GM21825 (cell line): ENCODE measurements around the gene DEPDC5.
"Not testable (repeated sequence)": the region's sequence is repeated elsewhere in the genome, so short reads cannot be mapped to it uniquely, and the experiment has no call there.

Experiments
- ATAC-seq: cut with Tn5 transposase; IDR thresholded peaks from one replicate; pipeline ENCODE4 v1.9.1; 2021; ENCODE audit warnings: mild to moderate bottlenecking, moderate library complexity; ENCODE audit not compliant: unreplicated experiment

DEPDC5 gene

GRCh38 chr22:31753634-31754501, at the start of gene DEPDC5:
TSS of gene DEPDC5 (plus strand) at chr22:31754019. CDS start at chr22:31754922, 903 bp downstream.
- peak; percentile 57 for ATAC-seq

DNA sequence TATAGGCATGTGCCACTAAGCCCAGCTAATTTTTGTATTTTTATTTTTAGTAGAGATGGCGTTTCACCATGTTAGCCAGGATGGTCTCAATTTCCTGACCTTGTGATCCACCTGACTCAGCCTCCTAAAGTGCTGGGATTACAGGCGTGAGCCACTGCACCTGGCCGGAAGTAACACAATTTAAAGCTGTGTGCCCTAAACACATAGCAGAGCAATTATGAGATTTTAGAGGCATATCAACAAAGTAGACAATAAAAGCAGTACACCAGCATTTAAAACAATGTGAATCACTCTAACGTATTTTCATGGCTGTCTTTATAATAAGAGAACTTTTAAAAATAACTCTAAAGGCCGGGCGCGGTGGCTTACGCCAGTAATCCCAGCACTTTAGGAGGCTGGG, 46.3 kb upstream of the DEPDC5 start:
- ATAC-seq, result no peak

DNA sequence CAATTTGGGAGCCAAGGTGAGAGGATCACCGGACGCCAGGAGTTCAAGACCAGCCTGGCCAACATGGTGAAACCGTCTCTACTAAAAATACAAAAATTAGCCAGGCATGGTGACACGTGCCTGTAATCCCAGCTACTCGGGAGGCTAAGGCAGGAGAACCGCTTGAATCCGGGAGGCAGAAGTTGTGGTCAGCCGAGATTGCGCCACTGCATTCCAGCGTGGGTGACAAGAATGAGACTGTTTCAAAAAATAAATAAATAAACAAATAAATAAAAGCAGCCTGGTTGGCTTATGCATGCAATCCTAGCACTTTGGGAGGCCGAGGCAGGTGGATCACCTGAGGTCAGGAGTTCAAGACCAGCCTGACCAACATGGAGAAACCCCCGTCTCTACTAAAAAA, 42.6 kb upstream of the DEPDC5 start:
- ATAC-seq, result not testable (repeated sequence)

- ATAC-seq, result no peak
Observed at GRCh38 chr22:31715147-31715778, 38.6 kb upstream of the DEPDC5 start.

- ATAC-seq, result no peak
Observed at GRCh38 chr22:31719850-31720471, 33.9 kb upstream of the DEPDC5 start.

DNA sequence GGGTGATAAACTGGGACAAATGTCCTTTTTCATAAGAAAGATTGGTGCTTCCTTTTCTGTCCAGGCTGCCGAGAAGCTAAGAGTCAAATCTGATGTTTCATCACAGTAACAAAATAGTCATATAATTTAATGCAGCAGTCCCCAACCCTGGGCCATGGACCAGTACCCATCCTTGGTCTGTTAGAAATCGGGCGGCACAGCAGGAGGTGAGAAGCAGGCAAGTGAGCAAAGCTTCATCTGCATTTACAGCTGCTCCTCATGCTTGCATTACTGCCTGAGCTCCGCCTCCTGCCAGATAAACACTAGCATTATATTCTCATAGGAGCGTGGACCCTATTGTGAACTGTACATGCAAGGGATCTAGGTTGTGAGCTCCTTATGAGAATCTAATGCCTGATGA, 30.1 kb upstream of the DEPDC5 start:
- no peak for ATAC-seq

- no peak for ATAC-seq
Observed at GRCh38 chr22:31726692-31727091, 27.1 kb upstream of the DEPDC5 start.

DNA sequence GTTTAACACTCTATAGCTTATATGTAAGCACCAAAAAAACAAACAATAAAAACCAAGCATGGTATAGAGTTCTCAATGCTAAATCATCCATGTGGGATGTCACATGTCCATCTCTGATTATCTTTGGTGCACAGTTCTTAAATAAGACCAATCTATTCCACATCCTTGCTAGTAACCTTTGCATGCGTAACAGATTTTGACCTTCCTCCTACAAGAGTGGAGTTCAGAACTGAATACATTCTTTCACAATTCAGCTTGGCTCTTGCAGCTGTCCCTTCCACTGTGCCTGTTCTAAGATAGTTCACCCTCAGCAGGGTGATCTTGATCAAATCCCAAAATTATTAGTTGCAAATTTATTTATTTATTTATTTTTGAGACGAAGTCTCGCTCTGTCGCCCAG, 25.0 kb upstream of the DEPDC5 start:
- no peak for ATAC-seq

DNA sequence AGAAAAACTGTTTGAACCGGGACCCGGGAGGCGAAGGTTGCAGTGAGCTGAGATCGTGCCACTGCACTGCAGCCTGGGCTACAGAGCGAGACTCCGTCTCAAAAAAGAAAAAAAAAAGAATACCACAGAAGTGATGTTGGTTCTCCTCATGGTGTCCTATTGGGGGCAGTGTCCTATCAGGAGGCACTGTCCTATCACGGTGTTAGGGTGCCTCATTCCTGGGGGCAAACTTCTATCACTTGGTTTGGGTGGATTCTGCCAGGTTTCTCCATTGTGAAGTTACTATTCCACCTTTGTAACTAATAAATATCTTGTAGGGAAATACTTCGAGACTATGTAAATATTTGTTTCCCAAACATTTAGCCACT, 23.5 kb upstream of the DEPDC5 start:
- ATAC-seq, result no peak

DNA sequence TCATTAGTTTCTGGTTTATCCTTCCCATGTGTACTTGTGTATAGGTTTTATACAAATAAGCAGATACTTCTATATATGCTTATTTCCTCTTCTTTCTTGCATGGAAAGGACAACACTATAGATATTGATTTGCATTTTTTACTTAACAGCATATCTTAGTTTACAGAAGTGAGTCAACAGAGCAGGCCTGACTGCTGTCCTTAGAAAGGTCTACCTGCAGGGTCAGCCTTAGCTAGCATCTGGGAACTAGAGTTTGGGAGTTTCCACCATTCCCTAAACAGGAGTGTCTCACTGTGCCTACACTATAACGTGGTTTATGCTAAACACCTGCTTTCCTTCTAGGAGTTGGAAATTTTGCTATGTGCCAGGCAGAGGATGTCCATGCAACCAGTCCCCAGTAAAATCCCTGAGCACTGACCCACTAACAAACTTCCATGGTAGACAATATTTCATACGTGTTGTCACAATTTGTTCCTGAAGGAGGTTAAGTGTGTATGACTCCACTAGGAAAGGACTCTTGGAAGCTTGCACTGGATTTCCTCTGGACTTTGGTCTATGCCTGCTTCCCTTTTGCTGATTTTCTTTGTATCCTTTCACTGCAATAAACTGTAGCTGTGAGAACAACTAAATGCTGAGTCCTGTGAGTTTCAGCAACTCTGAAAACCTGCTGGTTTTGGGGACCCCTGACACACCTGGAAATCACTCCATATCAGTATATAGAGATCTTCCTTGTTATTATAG, 21.6 kb upstream of the DEPDC5 start:
- ATAC-seq, result no peak

GRCh38 chr22:31733580-31734079, 20.2 kb upstream of the DEPDC5 start:
- no peak for ATAC-seq

DNA sequence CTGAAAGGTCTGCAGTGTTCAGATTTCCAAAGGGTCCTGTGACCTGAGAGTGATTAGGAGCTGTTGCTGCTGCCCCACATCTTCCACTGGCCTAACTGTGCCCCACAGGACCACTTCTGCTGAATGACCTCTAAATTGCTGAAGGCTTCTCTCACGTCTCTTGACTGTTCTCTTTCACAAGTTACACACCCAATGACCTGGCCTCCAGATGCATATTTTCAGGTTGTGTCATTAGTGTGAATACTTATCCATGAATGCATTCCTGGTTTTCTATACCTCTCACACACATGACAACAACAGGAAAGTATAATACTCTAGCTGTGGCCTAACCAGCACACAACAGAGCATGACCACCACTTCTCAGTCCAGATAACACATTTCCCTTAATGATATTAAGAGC, 19.3 kb upstream of the DEPDC5 start:
- ATAC-seq, result no peak

DNA sequence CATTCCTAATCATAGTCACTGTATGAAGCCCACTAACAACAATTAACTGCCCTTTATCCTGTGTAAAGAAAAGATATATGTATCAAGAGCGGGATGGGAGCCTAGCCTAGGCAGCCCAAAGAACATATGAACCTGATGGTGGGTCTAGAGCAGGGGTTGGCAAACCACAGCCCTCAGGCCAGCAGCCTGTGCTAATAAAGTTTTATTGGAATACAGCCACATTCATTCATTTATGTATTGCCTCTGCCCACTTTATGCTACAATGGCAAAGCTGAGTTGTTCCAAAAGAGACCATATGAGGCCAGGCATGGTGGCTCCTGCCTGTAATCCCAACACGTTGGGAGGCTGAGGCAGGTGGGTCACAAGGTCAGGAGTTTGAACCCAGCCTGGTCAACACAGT, 17.4 kb upstream of the DEPDC5 start:
- no peak for ATAC-seq

DNA sequence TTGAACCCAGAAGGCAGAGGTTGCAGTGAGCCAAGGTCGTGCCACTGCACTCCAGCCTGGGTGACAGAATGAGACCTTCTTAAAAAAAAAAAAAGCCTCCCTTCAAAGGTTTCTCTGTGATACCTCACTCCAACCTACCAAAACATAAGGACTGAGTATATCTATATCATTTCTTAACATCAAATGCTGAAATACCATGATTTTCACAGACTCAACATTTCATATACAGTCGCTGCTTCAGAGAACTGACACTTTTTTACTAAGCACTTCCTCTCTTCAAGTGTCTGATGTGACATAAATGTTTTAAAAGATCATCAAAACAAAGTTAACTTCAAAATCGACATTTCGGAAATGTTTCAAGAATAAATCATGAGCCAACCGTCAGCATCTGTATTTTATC, 15.9 kb upstream of the DEPDC5 start:
- ATAC-seq, result no peak

- no peak for ATAC-seq
Observed at GRCh38 chr22:31738566-31738965, 15.3 kb upstream of the DEPDC5 start.

- ATAC-seq, result no peak
Observed at GRCh38 chr22:31739795-31740201, 14.0 kb upstream of the DEPDC5 start.

- not testable (repeated sequence) for ATAC-seq
Observed at GRCh38 chr22:31740314-31740713, 13.5 kb upstream of the DEPDC5 start.

DNA sequence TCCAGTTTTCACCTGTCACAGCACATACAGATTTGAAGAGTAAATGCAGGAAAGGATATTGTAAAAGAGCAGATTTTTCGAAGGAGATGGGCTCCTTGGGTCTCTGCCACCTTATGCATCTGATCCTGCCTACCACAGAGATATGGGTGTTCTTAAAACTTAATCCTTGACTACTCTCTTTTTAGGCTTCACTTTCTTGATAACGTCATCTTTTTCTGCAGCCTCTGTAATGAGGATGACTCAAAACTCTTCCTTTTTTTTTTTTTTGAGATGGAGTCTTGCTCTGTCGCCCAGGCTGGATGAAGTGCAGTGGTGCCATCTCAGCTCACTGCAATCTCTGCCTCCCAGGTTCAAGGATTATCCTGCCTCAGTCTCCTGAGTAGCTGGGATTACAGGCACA, 11.7 kb upstream of the DEPDC5 start:
- ATAC-seq, result no peak

GRCh38 chr22:31742682-31743081, 11.1 kb upstream of the DEPDC5 start:
- ATAC-seq, result no peak

DNA sequence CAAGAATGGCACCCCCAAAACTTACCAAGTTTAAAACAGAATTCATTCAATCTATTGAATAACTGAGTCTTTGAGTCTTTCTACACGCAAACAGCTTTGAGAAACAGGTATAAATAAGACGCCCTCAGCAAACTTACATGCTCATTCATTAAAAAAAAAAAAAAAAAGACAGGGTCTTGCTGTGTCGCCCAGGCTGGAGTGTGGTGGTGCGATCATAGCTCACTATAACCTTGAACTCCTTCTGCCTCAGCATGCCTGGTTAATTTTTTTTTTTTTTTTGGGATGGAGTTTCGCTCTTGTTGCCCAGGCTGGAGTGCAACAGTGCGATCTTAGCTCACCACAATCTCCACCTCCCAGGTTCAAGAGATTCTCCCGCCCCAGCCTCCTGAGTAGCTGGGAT, 9.9 kb upstream of the DEPDC5 start:
- no peak for ATAC-seq

DNA sequence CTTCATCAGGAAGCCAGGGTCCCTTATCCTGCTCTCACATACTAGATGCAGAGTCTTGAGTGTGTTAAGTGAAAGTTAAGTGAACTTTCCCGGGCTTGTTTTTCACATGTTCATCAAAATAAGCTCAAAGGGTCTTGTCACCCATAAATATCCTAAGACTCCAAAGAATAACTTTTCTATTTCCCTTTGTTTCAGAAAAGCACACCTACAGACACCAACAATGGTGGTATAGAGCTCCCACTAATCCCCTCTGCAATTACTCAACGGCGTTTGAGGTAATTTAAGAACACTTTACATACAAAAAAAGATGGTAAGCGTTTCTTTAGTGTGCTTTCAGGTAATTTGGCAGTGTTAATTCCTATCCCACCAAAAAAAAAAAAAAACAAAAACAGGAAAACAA, 6.4 kb upstream of the DEPDC5 start:
- no peak for ATAC-seq
